GM19025 (cell line): Measurements from ENCODE around the gene F8.
A peak's percentile ranks its signal among the peaks of the same experiment; 100 is the strongest.
"Not testable (repeated sequence)": the region's sequence is repeated elsewhere in the genome, so short reads cannot be mapped to it uniquely, and the experiment has no call there.

Experiments
- ATAC-seq: cut with Tn5 transposase; IDR thresholded peaks from one replicate; pipeline ENCODE4 v1.9.1; 2021; ENCODE audit warnings: mild to moderate bottlenecking, low read depth, moderate library complexity; ENCODE audit not compliant: unreplicated experiment

The F8 gene

DNA sequence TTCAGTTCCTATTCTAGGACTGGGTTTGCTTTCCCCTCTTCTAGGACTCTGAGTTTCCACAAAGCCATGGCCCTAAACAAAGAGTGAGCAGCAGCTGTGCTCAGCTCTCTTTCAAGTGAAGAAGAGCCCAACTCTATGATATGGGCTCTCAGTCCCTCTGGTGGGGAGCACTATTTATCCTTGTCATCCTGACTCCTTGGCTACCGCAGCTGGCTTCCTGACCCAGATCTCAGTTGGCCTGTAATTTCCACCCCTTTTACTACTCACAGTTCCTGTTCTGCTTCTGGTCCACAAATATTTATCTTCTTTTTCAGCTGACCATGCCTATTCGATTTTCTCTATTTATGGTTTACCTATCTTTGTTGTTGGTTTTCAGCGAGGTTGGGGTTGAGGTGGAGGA lies 33.8 kb downstream of the F8 start:
- ATAC-seq = no peak

DNA sequence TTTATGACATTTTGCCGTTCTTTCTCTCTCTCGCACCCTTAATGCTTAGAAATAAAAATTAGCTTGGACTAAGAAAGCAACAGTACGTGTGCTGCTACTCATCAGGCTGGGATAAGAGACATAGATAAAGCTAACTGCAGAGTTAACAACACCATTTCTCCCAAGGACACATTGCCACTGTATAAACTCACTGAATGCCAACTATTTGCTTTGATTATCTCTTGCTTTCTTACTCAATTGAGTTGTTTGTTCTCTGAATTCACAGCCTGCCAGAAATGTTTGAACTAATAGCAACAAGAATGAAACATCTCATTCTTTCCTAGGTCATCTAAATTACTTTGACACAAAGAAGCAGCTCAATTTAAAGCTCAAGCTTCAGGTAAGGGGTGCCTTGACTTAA lies 34.6 kb downstream of the F8 start:
- ATAC-seq = no peak

DNA sequence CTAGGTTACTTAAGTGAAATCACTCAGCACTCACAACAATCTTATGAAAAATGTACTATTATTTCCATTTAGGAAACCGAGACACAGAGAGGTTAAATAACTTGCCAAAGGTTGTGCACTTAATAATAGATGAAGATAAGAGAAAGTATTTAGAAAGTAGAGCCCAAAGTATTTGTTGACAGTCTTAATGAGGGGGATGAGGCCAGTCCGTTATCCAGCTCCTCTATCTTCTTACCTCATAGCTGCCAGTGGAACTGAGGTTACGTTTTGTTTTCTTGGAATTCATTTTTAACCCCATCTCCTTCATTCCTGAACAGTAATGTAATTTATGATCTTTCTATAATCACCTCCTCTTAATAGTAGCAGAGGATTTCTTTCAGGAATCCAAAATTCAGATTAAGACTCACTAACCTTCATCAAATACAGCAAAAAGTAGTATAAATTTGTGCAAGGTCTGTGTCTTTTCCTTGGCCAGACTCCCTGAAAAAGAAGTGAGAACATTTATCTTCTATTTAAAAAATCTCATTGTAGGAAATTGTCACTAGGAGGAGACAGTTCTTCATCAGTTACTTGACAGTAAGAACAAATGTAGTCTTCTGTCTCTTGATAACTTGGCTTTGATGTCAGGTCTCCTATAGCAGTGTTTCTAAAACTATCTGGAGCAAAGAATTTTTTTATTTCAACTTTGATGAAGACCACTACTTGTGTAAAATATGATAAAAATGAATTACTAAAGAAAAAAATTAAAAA lies 35.5 kb downstream of the F8 start:
- ATAC-seq = no peak

DNA sequence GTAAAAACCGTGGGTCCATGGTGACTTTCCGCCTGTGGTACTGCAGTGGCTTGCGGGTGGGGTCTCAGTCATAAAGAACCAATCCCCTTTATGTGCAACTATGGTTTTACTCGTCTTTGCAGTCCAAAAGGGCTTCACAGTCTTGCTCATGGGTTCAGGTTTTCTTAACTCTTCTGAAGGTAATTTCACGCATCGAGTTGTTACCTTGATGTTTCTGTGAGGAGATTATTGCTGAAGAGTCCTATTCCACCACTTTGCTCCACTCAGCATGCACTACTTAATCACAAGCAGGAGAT lies 41.5 kb downstream of the F8 start:
- ATAC-seq = no peak

DNA sequence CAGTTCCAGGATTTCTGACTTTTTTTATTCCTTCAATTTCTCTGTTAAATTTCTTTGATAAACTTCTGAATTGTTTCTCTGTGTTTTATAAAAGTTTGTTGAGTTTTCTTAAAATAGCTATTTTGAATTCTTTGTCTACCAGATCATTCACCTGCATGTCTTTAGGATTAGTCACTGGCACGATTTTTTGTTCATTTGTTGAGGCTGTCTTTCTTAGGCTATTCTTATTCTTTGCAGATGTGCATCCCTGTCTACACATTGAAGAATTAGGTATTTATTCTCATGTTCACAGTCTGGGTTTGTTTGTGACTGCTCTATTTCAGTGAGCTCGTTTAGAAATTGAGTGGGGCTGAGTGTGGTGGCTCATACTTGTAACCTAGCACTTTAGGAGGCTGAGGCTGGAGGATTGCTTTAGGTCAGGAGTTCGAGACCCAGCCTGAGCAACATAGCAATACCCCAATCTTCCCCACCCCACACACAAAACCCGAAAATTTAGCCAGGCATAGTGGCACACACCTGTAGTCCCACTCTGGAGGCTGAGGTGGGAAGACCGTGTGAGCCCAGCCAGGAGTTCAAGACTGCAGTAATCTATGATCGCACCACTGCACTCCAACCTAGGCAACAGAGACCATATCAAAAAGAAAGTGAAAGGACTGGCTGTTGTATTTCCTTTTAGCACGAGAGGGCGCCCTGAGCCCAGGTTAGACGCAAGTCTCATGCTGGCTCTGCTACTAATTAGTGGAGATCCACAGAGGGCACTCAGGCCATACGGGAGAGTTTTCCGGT lies 42.0 kb downstream of the F8 start:
- ATAC-seq = peak; percentile 98

DNA sequence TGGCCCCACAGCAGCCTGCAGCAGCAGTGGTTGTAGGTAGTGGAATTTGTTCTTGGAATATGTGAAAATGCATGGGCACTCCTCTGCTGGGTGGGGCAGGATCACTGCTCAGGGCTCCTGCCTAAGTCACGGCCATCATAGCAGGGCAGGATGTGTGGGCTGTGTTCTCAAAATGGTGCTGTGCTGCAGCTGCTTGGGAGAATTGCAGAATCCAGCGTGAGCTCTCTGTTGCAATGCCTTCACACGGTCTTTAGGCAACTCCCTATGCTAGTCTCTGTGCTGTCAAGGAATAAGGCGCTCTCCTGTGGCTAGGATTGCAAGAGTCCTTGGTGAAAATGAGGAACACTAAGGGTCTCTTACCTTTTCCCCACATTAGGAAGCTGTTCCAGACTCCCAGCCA lies 42.9 kb downstream of the F8 start:
- no peak for ATAC-seq

GRCh38 chrX:154968353-154968752 lies 54.2 kb downstream of the F8 start:
- no peak for ATAC-seq

DNA sequence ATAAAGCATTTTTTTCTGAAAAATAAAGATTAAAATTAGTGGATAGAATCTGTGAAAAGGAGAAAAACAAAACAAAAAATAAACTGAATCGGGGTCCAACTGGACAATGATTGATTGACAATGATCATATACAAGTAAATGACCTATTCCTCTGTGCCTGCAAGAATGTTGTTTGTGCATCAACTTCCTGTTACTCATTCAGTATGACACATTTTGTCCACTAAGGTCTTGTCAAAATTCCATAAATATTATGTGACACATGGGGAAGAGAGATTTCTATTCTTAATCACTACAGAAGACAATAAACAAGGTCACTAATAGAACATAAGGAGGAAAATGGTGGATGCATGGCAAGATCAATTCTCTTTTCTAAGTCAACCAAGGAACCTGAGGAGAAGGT lies 54.9 kb downstream of the F8 start:
- no peak for ATAC-seq

- no peak for ATAC-seq
Observed at GRCh38 chrX:154961947-154962346, 60.6 kb downstream of the F8 start.

- not testable (repeated sequence) for ATAC-seq
Observed at GRCh38 chrX:154955799-154956198, 66.7 kb downstream of the F8 start.

GRCh38 chrX:154939265-154939664 lies 83.3 kb downstream of the F8 start:
- not testable (repeated sequence) for ATAC-seq

- ATAC-seq = not testable (repeated sequence)
Observed at GRCh38 chrX:154924771-154925170, 97.8 kb downstream of the F8 start.

GRCh38 chrX:154918060-154918483 lies 104.5 kb downstream of the F8 start:
- no peak for ATAC-seq

DNA sequence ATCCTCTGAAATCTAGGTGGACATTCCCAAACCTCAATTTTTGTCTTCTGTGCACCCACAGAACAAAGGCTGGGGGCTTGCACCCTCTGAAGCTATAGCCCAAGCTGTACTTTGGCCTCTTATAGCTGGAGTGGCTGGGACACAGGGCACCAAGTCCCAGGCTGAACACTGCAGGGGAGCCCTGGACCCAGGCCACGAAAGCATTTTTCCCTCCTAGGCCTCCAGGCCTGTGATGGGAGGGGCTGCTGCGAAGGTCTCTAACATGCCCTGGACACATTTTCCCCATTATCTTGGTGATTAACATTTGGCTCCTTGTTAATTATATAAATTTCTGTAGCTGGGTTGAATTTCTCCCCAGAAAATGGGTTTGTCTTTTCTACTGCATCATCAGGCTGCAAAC lies 108.5 kb downstream of the F8 start:
- no peak for ATAC-seq

DNA sequence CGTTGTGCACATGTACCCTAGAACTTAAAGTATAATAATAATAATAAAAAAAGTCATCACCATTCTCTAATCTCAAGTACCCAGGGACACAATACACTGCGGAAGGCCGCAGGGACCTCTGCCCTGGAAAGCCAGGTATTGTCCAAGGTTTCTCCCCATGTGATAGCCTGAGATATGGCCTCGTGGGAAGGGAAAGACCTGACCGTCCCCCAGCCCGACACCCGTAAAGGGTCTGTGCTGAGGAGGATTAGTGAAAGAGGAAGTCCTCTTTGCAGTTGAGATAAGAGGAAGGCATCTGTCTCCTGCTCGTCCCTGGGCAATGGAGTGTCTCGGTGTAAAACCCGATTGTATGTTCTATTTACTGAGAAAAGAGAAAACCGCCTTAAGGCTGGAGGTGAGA lies 112.0 kb downstream of the F8 start:
- ATAC-seq = not testable (repeated sequence)

DNA sequence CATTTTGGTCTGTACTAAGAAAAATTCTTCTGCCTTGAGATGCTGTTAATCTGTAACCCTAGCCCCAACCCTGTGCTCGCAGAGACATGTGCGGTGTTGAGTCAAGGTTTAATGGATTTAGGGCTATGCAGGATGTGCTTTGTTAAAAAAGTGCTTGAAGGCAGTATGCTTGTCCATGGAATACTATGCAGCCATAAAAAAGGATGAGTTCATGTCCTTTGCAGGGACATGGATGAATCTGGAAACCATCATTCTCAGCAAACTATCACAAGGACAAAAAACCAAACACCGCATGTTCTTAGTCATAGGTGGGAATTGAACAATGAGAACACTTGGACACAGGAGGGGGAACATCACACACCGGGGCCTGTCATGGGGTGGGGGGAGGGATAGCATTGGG lies 112.5 kb downstream of the F8 start:
- not testable (repeated sequence) for ATAC-seq

DNA sequence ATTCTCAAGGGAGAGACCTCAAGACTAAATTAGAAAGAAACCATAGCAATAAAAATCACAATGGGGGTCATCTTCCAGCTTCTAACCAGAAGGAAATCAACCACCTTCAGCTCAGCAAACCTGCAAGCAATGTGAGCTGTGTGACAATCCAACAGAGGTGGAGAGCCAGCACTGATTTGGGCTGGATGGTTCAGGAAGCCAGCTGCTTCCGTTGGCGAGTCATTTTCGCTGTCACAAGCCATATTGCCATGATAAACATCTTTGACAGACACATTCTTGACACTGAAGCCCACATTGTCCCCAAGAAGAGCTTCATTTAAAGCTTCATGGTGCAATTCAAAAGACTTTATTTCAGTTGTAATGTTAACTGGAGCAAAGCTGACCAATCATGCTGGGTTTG lies 113.7 kb downstream of the F8 start:
- ATAC-seq = no peak

DNA sequence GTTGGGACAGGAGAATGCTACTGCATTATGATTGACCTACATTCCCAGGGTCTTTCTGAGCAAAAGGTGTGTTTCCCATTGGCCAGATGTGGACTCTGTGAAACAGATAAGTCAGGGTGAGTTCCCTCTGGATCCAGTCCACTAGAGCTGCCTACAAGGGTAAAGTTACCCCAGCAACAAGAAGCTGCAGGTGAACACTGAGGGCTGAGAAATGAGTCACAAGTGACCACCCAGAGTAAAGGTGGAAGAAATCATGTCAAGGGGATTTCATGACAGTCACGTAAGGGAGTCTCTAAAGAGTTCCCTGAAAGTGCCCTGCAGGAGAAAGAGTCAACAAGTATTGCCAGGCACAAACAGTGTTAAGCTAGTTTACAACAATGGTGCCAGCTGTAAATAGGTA lies 120.1 kb downstream of the F8 start:
- ATAC-seq = no peak

- ATAC-seq = no peak
Observed at GRCh38 chrX:154900323-154900722, 122.2 kb downstream of the F8 start.

- ATAC-seq = no peak
Observed at GRCh38 chrX:154892296-154892695, 130.2 kb downstream of the F8 start.

DNA sequence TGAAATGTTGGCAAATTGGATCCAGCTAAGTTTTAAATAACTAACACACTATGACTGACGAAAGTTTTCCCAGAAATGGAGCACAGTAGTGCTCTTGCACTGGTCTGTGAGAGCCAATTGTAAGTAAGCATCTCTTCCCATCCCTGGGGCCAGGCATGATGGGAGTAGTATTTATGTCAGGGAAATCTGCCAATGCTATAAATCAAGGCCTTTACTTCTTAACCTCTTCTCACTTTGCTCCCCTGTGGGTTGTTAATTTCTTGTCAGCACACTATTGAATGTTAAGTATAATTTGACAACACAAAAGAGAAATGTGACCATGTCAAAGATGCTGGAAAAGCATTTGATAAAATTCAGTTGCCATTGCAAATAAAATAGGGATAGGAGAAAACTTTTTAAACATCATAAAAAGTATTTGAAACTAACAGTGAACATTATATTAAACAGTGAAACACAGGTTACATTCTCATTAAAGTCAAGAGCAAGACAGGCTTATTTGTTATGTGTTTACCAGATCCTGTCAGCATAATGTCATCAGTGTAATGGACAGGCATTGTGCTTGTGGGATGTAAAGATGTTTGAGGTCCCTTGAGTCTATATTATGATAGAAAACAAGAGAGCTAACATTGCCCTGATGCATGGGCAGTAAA lies 131.4 kb downstream of the F8 start:
- ATAC-seq = no peak

GRCh38 chrX:154886789-154887221 lies 135.7 kb downstream of the F8 start:
- ATAC-seq = peak; percentile 41
